SK-N-SH (cell line): ENCODE measurements around the gene GRWD1.

ENCODE experiments used
- CTCF ChIP-seq: fragments of 200-600 bp; sonication (generic); IDR thresholded peaks from 2 replicates; pipeline ENCODE4 v1.6.1; 2017; ENCODE audit warnings: antibody characterized with exemption, mild to moderate bottlenecking, moderate library complexity
- ELF1 ChIP-seq: IDR thresholded peaks from 2 replicates; pipeline ENCODE4 v1.4.0; 2012
- EP300 ChIP-seq, 2 experiments: IDR thresholded peaks; 2 replicates each; pipeline versions ENCODE4 v1.4.0 to v1.6.1; 2012; ENCODE audit warnings: borderline replicate concordance in 1 of 2, low read depth in 1 of 2, low read length in 1 of 2
- MAX ChIP-seq: IDR thresholded peaks from 2 replicates; pipeline ENCODE4 v1.4.0; 2012; ENCODE audit warnings: low read depth
- MEF2A ChIP-seq: IDR thresholded peaks from 2 replicates; pipeline ENCODE4 v1.4.0; 2012; ENCODE audit warnings: low read depth, borderline replicate concordance
- POLR2AphosphoS5 ChIP-seq: IDR thresholded peaks from 2 replicates; pipeline ENCODE4 v1.6.1; 2012; ENCODE audit warnings: low read depth, low read length
- RAD21 ChIP-seq: IDR thresholded peaks from 2 replicates; pipeline ENCODE4 v1.6.1; 2012; ENCODE audit warnings: mild to moderate bottlenecking, low read length
- RCOR1 ChIP-seq: fragments of 150-350 bp; IDR thresholded peaks from 2 replicates; pipeline ENCODE4 v1.6.1; 2017; ENCODE audit warnings: antibody characterized with exemption, low read length
- REST ChIP-seq: IDR thresholded peaks from 2 replicates; pipeline ENCODE4 v1.6.1; 2012; ENCODE audit warnings: mild to moderate bottlenecking, low read depth, low read length, moderate library complexity
- RFX5 ChIP-seq: IDR thresholded peaks from 2 replicates; pipeline ENCODE4 v1.6.1; 2012; ENCODE audit warnings: mild to moderate bottlenecking, improper control_type of control experiment, low read length
- TCF12 ChIP-seq: IDR thresholded peaks from 2 replicates; pipeline ENCODE4 v1.4.0; 2012
- USF1 ChIP-seq: IDR thresholded peaks from 2 replicates; pipeline ENCODE4 v1.4.0; 2012; ENCODE audit warnings: low read depth, borderline replicate concordance
- YY1 ChIP-seq: IDR thresholded peaks from 2 replicates; pipeline ENCODE4 v1.4.0; 2012; ENCODE audit warnings: low read depth, mild to moderate bottlenecking

GRCh38 chr19:48506138-48506733, 60.5 kb downstream of the GRWD1 start:
- TF ChIP-seq REST (no peak), CTCF (peak; percentile 75), YY1 (no peak), ELF1 (no peak), RCOR1 (no peak), TCF12 (no peak), MEF2A (no peak), MAX (no peak), USF1 (no peak), POLR2AphosphoS5 (no peak), RFX5 (no peak), RAD21 (peak; percentile 85), EP300 (IDR thresholded peaks at IDR 0.05; ENCODE audit: borderline replicate concordance in 1 of 2, low read depth in 1 of 2, low read length in 1 of 2) (no peak)
